HG02759 (cell line): ENCODE measurements around the gene IGSF23.
"Not testable (repeated sequence)": the region's sequence is repeated elsewhere in the genome, so short reads cannot be mapped to it uniquely, and the experiment has no call there.

ENCODE experiments used
- ATAC-seq: cut with Tn5 transposase; IDR thresholded peaks from one replicate; pipeline ENCODE4 v1.9.1; 2021; ENCODE audit warnings: mild to moderate bottlenecking, moderate library complexity; ENCODE audit not compliant: unreplicated experiment

IGSF23 gene

DNA sequence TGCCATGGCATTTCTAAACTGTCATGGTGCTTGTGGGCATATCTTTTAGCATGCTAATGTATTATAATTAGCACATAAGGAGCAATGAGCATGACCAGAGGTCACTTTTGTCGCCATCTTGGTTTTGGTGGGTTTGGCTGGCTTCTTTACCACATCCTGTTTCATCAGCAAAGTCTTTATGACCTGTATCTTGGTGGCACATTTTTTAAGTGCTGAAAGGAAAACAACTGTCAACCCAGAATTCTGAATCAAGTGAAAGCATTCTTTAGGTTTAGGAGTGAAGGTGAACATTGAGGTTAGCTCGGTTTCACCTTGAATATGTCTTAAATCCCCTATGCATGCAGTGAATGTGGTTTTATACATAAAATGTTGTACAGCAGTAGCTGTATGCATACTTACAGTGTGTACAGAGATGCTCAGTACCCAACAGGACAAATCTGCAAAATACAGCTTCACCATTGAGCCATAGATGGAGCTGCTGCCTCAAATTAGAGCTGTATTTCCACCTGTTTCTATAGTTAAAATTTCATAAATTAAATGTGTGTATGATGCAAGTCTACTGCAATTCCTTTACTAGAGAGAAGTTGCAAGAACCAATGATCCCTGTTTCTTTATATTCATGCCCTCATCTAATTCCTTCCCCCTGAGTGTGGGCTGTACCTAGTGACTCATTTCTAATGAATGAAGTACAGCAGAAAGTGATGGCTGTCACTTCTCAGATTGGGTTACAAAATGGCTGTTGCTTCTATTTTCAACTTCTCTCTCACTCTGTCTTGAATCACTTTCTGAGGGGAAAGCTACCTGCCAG lies 25.2 kb upstream of the IGSF23 start:
- no peak for ATAC-seq

DNA sequence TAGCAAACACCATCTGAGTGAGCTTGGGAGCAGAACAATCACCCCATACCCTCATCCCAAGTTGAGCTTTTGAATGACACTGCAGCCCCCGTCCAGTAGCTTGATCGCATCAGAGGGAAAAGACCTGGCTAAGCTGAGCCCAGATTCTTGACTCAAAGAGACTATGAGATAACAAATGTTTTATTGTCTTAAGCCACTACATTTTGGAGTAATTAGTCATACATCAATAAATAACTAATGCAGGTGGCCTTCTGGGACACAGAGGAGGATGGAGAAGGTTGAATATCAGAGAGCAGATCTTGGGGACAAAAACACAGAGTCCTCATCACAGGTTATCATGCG lies 24.6 kb upstream of the IGSF23 start:
- ATAC-seq: no peak

DNA sequence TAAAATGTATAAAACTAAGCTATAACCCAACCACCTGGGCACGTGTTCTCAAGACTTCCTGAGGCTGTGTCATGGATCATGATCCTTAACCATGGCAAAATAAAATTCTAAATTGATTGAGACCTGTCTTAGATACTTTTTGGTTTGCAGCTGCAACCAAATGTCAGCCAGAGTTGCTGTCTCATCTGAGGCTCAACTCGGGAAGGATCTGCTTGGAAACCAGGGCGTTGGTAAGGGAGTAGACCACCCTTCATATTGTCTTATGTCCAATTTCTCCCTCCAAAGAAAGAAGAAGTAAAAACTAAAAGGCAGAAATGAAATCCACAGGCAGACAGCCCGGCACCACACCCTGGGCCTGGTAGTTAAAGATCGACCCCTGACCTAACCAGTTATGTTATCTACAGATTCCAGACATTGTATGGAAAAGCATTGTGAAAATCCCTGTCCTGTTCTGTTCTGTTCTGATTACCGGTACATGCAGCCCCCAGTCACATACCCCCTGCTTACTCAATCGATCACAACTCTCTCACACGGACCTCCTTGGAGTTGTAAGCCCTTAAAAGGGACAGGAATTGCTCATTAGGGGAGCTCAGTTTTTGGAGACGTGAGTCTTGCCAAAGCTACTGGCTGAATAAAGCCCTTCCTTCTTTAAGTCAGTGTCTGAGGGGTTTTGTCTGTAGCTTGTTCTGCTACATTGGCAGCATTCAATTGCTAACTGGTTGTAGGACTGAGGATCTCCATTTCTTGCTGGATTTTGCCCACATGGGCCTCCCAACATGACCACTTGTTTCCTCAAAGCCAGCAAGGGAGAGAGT lies 22.9 kb upstream of the IGSF23 start:
- no peak for ATAC-seq

DNA sequence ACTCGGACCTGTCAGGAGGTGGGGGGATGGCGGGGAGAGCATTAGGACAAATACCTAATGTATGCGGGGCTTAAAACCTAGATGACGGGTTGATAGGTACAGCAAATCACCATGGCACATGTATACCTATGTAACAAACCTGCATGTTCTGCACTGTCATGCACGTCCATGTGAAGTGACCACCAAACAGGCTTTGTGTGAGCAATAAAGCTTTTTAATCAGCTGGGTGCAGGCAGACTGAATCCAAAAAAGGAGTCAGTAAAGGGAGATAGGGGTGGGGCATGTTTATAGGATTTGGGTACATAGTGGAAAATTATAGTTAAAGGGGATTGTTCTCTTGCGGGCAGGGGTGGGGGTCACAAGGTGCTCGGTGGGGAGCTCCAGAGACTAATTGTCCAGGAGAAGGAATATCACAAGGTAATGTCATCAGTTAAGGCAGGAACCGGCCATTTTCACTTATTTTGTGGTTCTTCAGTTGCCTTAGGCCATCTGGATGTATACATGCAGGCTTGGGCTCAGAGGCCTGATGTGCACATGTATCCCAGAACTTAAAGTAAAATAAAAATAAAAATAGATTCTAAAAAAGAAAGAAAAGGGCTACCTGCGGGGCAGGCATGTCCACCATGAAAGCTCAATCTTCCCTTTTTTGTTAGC lies 21.9 kb upstream of the IGSF23 start:
- not testable (repeated sequence) for ATAC-seq

DNA sequence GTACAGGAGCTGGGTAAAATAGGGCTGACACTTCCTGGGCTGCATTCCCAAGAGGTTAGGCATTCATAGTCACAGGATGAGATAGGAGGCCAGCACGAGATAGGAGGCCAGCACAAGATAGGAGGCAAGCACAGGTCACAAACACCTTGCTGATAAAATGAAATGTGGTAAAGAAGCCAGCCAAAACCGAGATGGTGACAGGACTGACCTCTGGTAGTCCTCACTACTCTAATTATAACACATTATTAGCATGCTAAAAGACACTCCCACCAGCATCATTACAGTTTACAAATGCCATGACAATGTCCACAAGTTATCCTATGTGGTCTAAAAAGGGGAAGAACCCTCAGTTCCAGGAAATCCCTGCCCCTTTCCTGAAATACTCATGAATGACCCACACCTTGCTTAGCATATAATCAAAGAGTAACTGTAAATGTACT lies 20.9 kb upstream of the IGSF23 start:
- no peak for ATAC-seq

DNA sequence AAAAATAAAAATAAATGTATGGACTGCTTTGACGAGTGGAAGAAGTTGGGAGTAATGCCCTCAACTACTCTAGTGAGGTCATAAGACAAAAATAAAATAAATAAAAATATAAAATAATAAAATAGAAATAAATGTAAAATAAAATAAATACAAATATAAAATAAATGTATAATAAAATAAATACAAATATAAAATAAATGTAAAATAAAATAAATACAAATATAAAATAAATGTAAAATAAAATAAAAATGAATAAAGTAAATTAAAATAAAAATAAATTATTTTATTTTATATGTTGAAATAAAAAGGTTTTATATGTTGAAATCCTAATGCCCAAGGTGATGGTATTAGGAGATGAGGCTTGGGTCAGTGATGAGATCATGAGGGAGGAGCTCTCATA lies 20.1 kb upstream of the IGSF23 start:
- no peak for ATAC-seq

DNA sequence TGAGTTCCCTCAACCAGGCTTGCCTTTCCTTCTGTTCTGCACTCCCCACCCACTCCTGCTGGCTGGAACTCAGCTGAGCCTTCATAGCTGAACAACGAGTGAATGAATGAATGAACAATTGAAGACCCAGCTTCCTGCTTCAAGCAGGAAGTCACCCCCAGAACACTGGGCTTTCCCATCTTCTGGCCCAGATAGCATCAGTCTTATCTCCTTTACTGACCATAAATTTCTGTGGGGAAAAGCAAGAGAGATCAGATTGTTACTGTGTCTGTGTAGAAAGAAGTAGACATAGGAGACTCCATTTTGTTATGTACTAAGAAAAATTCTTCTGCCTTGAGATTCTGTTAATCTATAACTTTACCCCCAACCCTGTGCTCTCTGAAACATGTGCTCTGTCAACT lies 19.5 kb upstream of the IGSF23 start:
- not testable (repeated sequence) for ATAC-seq

DNA sequence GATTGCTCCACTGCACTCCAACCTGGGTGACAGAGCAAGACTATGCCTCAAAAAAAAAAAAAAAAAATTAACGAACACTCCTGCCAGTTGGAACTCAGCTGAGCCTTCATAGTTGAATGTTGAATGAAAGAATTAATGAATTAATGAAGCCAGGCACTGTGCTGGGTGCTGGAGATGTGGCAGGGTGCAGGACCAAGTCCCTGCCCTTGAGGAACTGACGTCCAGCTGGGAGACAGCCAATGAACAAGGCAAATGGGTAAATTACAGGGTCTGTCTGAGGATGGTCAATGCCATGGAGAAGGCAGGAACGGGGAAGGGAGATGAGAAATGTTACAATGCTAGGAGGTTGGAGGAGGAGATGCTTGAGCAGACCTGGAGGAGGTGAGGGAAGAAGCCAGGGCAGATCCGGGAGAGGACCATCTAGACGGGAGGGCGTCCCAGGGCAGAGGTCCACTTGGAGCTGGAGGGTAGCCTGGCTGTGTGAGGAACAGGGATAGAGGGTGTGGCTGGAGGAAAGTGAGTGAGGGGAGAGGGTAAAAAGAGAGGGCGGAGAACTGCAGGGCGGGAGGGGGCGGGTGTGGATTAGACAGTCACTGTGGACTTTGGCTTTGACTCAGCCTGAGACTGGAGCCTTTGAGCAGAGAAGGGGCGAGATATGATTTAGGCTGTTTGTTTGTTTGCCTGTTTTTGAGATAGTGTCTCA lies 16.8 kb upstream of the IGSF23 start:
- no peak for ATAC-seq

DNA sequence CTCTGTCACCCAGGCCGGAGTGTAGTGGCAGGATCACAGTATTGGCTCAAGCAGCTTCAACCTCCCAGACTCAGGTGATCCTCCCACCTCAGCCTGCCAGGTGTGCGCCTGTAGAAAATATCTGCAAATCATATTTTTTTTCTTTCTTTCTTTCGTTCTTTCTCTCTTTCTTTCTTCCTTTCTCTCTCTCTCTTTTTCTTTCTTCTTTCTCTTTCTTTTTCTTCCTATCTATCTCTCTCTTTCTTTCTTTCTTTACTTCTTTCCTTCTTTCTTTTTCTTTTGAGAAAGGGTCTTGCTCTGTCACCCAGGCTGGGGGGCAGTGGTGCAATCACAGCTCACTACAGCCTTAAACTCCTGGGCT lies 16.3 kb upstream of the IGSF23 start:
- ATAC-seq: no peak

DNA sequence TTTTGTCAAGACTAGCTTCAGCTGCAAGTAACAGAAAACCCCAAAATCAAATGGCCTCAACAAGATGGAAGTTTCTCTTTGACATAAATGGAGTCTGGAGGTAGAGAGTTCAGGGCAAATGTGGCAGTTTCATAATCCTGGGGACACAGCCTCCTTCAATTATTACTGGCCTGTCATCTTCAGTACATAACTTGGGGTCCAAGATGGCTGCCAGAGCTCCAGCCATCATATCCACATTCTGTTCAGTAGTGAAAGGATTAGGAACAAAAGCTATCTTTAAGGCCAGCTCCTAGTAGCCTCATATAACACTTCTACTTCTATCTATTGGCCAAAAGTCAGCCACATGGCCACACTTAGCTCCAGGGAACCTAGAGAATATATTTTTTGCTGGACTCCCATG lies 15.0 kb upstream of the IGSF23 start:
- no peak for ATAC-seq

DNA sequence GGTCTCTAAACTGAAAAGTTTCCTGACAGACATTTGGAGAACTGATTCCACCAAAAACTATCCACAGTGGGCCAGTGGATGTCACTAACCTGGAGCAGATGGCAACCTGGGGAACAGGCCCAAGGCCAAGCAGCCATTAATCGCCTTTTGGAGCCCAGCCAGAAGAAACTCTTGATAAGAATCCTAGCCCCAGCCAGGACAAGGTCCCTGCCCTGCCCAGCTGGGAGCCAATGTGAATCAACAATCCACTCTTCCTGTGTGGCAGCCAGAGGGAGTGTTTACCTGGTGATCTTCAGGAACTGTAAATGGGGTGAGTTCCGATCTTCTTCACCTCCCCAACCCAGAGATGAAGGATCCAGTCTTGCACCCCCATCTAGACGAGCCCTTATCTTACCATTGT lies 14.5 kb upstream of the IGSF23 start:
- ATAC-seq: no peak

DNA sequence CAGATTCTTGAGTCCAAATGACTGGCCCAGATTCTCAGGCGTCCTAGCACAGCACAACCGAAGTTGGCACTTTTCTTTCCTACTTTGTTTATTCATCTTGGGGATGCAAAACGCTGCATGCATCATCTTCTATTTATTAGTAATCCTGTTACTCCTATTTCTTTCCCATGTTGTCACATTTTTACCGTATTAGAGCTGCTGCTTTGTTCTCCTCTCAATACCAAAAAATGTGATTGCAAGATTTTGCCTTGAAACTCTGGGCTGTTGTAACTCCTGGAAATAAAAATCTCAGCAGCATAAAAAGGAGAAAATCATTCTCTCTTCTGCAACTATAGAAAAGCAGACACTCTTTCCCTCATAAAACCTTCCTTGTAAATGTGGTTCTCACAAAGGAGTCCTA lies 12.9 kb upstream of the IGSF23 start:
- ATAC-seq: no peak

DNA sequence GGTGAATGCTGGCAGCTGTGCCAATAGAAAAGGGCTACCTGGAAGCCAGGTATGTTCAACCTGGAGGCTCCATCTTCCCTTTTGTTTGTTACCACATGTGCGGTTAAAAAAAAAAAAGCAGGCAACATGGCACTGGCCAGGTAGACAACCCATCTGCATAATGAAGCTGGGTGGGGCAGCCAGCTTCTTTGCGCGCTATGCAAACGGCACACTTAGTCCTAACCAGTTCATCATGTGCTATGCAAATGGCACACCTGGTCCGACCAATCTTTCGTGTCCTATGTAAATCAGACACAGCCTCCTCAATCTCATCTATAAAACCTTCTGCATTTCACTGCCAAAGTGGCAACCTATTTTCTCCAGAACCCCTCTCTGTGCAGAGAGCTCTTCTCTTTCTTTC lies 11.3 kb upstream of the IGSF23 start:
- ATAC-seq: no peak

DNA sequence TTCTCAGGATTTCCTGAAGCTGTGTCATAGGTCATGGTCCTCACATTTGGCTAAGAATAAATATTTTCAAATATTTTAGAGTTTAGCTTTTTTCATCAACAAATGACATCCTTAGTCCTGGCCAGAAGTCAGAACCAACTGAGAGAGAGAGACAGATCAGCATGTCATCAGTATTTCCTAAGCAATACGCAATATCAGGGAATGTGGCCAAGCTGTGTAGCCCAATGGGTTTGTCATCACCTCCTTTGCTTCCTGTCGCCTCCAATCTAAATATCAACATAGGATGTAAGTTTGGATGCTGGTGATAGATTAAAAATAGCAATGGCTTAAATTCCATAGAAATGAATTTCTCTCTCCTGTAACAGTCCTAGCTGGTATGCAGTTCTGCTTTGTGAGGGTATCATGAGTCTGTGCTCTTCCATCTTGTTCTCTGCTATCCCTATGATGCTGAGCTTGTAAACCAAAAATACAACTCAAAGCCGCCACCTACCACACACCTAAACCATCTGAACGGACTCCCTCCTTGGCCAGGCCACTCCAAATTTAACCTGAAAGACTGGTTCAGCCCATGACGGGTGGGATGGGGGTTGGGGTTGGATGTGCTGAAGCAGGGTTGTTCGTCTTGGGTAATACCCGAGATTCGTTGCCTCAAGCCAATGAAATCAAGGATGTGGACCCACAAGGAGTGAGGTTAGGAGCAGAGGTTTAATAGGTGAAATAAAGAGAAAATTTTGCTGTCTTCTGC lies 10.0 kb upstream of the IGSF23 start:
- no peak for ATAC-seq

DNA sequence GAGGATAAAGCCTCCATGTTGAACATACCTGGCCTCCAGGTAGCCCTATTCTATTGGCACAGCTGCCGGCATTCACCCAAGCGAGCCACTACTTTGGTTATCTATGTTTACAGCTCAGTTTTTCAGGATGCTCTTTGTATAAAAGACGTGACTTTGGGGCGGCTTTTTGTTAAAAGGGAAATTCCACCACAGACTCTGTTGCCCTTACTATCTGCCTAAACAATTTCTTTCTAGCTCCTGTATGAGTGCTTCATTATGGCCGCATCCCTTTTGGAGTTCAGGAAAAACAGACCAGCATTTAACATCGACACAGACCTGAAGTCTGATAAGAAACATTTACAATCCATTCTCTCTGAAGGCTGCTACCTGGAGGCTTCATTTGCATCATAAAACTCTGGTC lies 9.1 kb upstream of the IGSF23 start:
- ATAC-seq: no peak

DNA sequence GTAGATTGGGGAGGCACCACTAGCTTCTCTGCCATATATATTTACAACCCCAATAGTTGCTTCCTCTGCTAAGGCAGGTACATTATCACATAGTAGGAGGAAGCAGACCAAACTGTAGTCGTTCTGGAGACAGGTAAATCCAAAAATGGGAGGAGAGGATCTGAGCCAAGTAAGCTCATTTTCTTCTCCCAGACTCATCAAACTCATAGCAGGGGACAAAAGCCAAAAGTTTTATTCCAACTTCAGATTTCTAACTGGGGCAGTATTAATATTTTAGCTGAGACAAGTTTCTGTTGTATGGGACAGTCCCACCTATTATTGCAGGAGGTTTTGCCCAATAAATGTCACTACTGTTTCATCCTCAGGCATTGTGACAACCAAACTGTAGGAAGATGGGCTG lies 7.8 kb upstream of the IGSF23 start:
- ATAC-seq: no peak

DNA sequence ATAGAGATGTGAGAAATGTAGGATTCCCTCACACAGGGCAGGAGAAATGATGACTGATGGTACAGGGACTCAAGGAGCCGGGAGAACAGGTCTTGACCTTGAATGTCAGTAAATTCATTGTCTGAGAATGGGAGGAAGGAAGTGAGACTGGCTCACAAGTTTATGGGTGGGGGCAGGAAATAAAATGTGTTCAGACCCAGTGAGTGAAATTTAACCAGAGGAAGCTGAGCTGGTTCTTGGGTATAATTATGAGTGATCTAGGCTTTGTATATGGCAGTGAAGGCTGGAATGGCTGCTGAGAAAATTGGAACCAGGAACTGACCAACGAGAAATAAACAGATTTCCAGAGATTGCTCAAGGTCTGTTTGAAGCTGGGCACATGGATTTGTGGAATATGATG lies 6.3 kb upstream of the IGSF23 start:
- no peak for ATAC-seq

DNA sequence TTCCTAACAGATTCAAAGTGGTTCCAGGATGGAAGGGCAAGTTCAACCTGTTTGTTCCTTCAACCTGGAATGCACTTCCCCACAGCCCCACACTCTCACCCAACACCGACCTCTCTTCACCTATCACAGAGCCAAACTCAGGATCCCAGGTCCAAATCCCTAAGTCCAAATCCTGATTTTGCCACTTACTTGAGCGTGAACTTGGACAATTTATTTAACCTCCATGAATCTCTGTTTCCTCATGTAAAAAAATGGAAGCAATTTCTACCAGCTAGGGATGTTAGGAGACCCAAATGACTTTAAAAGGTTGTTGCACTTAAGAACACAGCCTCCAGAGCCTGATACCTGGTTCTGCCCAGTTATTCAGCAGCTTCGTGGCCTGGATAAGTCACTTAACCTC lies 5.4 kb upstream of the IGSF23 start:
- ATAC-seq: no peak

DNA sequence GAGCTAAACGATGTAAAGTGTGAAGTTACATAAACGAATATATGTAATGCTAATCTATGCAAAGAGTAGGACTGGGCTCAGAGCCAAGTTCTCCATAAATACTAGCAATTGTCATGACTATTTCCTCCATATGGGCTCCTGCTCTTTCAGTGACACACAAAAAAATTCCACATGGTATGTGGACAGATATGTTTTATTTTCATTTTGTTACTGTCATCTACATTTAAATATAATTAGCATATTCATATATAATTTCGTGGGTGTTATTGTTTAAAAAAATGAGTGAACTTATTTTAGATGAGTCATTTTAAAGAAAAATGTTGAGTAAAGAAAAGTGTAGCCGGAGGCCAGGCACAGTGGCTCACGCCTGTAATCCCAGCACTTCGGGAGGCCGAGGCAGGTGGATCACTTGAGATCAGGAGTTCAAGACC lies 5.0 kb upstream of the IGSF23 start:
- ATAC-seq: no peak

DNA sequence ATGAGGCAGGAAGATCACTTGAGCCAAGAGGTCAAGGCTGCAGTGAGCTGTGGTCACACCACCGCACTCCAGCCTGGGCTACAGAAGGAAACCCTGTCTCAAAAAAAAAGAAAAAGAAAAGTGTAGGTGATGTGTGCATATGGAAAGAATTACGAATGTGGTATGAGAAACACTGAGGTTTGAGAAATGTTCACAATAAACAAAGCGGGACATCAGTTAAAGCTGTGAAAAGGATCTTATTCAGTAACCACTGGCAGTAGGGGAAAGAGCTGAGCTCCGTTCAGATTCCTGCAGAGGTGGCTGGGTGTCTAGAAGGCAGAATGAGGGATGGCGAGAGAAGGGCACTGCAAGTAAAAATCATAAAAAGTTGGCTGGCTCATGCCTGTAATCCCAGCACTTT lies 4.1 kb upstream of the IGSF23 start:
- ATAC-seq: no peak

DNA sequence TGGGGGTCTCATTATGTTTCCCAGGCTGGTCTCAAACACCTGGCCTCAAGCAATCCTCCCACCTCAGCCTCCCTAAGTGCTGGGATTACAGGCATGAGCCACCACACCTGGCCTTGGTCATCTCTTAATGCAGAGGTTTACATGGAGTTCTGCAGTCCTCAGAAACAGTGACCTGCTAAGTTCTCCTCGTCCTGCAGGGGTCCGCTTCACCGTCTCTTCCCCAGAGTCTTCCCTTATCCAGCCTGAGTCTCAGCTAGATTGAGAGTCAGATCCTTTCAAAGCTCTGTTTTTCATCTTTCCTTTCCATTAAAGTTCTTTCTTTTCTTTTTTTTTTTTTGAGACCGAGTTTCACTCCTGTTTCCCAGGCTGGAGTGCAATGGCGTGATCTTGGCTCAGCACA lies 2.9 kb upstream of the IGSF23 start:
- ATAC-seq: not testable (repeated sequence)
